Measurements from ENCODE around the gene VMP1. TPM values are rescaled to one million over a fixed set of nuclear protein-coding genes. Genes with fewer than 3 reads are reported as not detected.

VMP1 gene
- total and polyA plus RNA-seq, 2 of the 13 experiments (the other 11 are each of a cell fraction or from before 2014, with no cell fraction given) = 186 to 271 TPM

DNA sequence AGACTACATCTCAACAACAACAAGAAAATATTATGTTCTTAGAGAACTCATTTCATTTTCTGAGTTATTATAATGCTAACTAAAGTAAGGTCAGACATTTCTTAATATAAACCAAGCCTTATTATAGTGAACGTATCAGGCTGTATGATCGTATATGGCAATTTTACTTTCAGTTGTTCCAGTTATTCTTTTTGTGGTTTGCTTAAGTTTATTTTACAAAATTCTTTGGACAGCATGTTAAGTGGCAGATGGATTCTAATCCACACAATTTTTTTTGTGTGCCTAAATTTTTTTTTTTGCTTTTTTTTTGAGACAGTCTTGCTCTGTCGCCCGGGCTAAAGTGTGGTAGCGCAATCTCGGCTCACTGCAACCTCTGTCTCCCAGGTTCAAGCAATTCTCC, 59.0 kb downstream of the VMP1 start:
- Histone ChIP-seq H3K4me3 (replicated peaks in 1 of 3; ENCODE audit: insufficient read depth in 1 of 3, low read depth in 2 of 3, low read length in 3 of 3) (no peak overlapping the region), H3K27ac (ENCODE audit: extremely low read length, insufficient read depth, low read length) (no peak overlapping the region), H3K9me3 (ENCODE audit: low read length) (no peaks in the 10 kb centered on the region), H3K36me3 (replicated peaks in 1 of 2; ENCODE audit: control insufficient read depth in 1 of 2, insufficient read depth in 2 of 2, low read length in 2 of 2) (peaks cover 6 to 29% of the 10 kb centered on the region in 2 experiments; a peak in 4 of 5 replicates), H3K79me2 (ENCODE audit: insufficient read depth, low read length) (peaks cover 8% of the 10 kb centered on the region), H3K4me2 (ENCODE audit: low read depth, low read length) (no peak overlapping the region), H3K9ac (ENCODE audit: insufficient read depth, low read depth, low read length) (no peak overlapping the region), H2AFZ (ENCODE audit: low read length) (no peak overlapping the region), H4K20me1 (ENCODE audit: insufficient read depth, low read length) (no peaks in the 10 kb centered on the region), H3K4me1 (ENCODE audit: insufficient read depth, low read length) (peaks cover 19% of the 10 kb centered on the region), H3K27me3 (ENCODE audit: control insufficient read depth in 1 of 2, insufficient read depth in 2 of 2, low read length in 2 of 2) (no peaks in the 10 kb centered on the region)
- intact Hi-C loops (cut with micrococcal nuclease; ENCODE audit: unreplicated experiment) (no loop called here), in situ Hi-C loops (cut with HindIII; ENCODE audit: extremely low pct_ligation_motif_present, low pct_unique_long_range_greater_than_20kb) (no loop called here)
- DNase-seq (ENCODE audit: low spot score) (no peak), ATAC-seq (no peak), FAIRE-seq (no peak)
- ChIA-PET POLR2A (no interaction called here), CTCF (ENCODE audit: low intra/inter-chr PET ratio, low total read pairs) (no interaction called here)
- BruUV-seq (replicated peaks) = no TSS peak
- TF ChIP-seq SETDB1 (CRISPR knock-in tag; IDR thresholded peaks at IDR 0.05; ENCODE audit: borderline replicate concordance) (no peak), ZNF354B (CRISPR knock-in tag; IDR thresholded peaks at IDR 0.05) (no peak)
- 96% methylated on average over 6 of the region's 6 CpGs for WGBS (ENCODE audit: low lambda C conversion rate)

DNA sequence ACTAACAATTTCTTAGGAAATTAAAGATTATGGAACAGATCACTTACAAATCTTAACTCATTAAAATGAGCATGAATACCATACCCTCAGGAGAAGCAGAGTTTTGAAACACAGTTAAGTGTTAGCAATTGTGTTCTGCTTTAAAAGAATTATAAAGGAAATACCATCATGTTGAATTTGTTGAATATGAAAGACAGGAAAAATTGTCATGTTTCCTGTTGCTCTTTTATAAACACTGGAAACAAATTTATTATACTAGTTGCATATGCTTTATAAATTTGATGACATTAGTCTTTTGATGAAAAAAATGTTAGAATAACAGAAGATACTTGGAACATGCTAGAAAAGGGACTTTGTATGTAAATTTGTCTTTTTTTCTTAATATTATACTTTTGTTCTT, 59.7 kb downstream of the VMP1 start:
- intact Hi-C loops (cut with micrococcal nuclease; ENCODE audit: unreplicated experiment) = no loop called here
- Histone ChIP-seq H3K36me3 (replicated peaks in 1 of 2; ENCODE audit: control insufficient read depth in 1 of 2, insufficient read depth in 2 of 2, low read length in 2 of 2) (peaks cover 6 to 29% of the 10 kb centered on the region in 2 experiments), H3K27me3 (ENCODE audit: control insufficient read depth in 1 of 2, insufficient read depth in 2 of 2, low read length in 2 of 2) (no peaks in the 10 kb centered on the region), H4K20me1 (ENCODE audit: insufficient read depth, low read length) (no peaks in the 10 kb centered on the region), H3K4me1 (ENCODE audit: insufficient read depth, low read length) (peaks cover 13% of the 10 kb centered on the region), H3K4me2 (ENCODE audit: low read depth, low read length) (no peak overlapping the region), H3K4me3 (replicated peaks in 1 of 3; ENCODE audit: insufficient read depth in 1 of 3, low read depth in 2 of 3, low read length in 3 of 3) (no peak overlapping the region), H3K27ac (ENCODE audit: extremely low read length, insufficient read depth, low read length) (no peak overlapping the region), H2AFZ (ENCODE audit: low read length) (no peak overlapping the region), H3K79me2 (ENCODE audit: insufficient read depth, low read length) (peaks cover 8% of the 10 kb centered on the region), H3K9ac (ENCODE audit: insufficient read depth, low read depth, low read length) (no peak overlapping the region), H3K9me3 (ENCODE audit: low read length) (no peaks in the 10 kb centered on the region)
- FAIRE-seq = no peak
- no peak for ATAC-seq
- ChIA-PET POLR2A (no interaction called here), CTCF (ENCODE audit: low intra/inter-chr PET ratio, low total read pairs) (no interaction called here)
- TF ChIP-seq YEATS2 (CRISPR knock-in tag; IDR thresholded peaks at IDR 0.05; ENCODE audit: borderline replicate concordance) (no peak), ZNF18 (CRISPR knock-in tag; IDR thresholded peaks at IDR 0.05; ENCODE audit: insufficient replicate concordance) (no peak), NCOA1 (CRISPR knock-in tag; IDR thresholded peaks at IDR 0.05) (no peak), SIN3A (IDR thresholded peaks at IDR 0.05; ENCODE audit: borderline replicate concordance, low read depth, low read length) (no peak), ZSCAN29 (CRISPR knock-in tag; conservative IDR thresholded peaks at IDR 0.05) (no peak), NFIB (CRISPR knock-in tag; IDR thresholded peaks at IDR 0.05; ENCODE audit: borderline replicate concordance) (no peak)
- TF ChIP-seq, protein P1, sequence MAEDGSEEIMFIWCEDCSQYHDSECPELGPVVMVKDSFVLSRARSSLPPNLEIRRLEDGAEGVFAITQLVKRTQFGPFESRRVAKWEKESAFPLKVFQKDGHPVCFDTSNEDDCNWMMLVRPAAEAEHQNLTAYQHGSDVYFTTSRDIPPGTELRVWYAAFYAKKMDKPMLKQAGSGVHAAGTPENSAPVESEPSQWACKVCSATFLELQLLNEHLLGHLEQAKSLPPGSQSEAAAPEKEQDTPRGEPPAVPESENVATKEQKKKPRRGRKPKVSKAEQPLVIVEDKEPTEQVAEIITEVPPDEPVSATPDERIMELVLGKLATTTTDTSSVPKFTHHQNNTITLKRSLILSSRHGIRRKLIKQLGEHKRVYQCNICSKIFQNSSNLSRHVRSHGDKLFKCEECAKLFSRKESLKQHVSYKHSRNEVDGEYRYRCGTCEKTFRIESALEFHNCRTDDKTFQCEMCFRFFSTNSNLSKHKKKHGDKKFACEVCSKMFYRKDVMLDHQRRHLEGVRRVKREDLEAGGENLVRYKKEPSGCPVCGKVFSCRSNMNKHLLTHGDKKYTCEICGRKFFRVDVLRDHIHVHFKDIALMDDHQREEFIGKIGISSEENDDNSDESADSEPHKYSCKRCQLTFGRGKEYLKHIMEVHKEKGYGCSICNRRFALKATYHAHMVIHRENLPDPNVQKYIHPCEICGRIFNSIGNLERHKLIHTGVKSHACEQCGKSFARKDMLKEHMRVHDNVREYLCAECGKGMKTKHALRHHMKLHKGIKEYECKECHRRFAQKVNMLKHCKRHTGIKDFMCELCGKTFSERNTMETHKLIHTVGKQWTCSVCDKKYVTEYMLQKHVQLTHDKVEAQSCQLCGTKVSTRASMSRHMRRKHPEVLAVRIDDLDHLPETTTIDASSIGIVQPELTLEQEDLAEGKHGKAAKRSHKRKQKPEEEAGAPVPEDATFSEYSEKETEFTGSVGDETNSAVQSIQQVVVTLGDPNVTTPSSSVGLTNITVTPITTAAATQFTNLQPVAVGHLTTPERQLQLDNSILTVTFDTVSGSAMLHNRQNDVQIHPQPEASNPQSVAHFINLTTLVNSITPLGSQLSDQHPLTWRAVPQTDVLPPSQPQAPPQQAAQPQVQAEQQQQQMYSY (CRISPR knock-in tag; IDR thresholded peaks at IDR 0.05) = no peak
- TF ChIP-seq, protein P2, sequence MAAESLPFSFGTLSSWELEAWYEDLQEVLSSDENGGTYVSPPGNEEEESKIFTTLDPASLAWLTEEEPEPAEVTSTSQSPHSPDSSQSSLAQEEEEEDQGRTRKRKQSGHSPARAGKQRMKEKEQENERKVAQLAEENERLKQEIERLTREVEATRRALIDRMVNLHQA (CRISPR knock-in tag; IDR thresholded peaks at IDR 0.05) = no peak
- TF ChIP-seq, protein P3, sequence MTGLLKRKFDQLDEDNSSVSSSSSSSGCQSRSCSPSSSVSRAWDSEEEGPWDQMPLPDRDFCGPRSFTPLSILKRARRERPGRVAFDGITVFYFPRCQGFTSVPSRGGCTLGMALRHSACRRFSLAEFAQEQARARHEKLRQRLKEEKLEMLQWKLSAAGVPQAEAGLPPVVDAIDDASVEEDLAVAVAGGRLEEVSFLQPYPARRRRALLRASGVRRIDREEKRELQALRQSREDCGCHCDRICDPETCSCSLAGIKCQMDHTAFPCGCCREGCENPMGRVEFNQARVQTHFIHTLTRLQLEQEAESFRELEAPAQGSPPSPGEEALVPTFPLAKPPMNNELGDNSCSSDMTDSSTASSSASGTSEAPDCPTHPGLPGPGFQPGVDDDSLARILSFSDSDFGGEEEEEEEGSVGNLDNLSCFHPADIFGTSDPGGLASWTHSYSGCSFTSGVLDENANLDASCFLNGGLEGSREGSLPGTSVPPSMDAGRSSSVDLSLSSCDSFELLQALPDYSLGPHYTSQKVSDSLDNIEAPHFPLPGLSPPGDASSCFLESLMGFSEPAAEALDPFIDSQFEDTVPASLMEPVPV (CRISPR knock-in tag; IDR thresholded peaks at IDR 0.05) = no peak
- in situ Hi-C loops (cut with HindIII; ENCODE audit: extremely low pct_ligation_motif_present, low pct_unique_long_range_greater_than_20kb) = no loop called here
- BruUV-seq (replicated peaks) = no TSS peak
- DNase-seq (ENCODE audit: low spot score) = no peak
